Endothelial cell (in vitro differentiated cells): ENCODE measurements around the gene SERPINF2. TPM values are rescaled to one million over a fixed set of nuclear protein-coding genes. Genes with fewer than 3 reads are reported as not detected.
A peak's percentile ranks its signal among the peaks of the same experiment; 100 is the strongest.

Experiments
- DNase-seq: peaks from one replicate; pipeline ENCODE4 v3.0.0; 2021; ENCODE audit warnings: low spot score
- H3K27ac Mint-ChIP-seq: one replicate; pipeline ENCODE4 v1.8.0; 2021; ENCODE audit warnings: mixed read lengths, inconsistent platforms; ENCODE audit not compliant: unreplicated experiment
- H3K27me3 Mint-ChIP-seq: one replicate; pipeline ENCODE4 v1.8.0; 2021; ENCODE audit warnings: mild to moderate bottlenecking, moderate library complexity, mixed read lengths, inconsistent platforms; ENCODE audit not compliant: unreplicated experiment
- H3K36me3 Mint-ChIP-seq: one replicate; pipeline ENCODE4 v1.8.0; 2021; ENCODE audit warnings: mild to moderate bottlenecking, low read depth, mixed read lengths, inconsistent platforms; ENCODE audit not compliant: unreplicated experiment
- H3K4me1 Mint-ChIP-seq: one replicate; pipeline ENCODE4 v1.8.0; 2021; ENCODE audit warnings: mild to moderate bottlenecking, mixed read lengths, inconsistent platforms; ENCODE audit not compliant: unreplicated experiment
- H3K4me3 Mint-ChIP-seq: one replicate; pipeline ENCODE4 v1.8.0; 2021; ENCODE audit warnings: mild to moderate bottlenecking, mixed read lengths, inconsistent platforms; ENCODE audit not compliant: unreplicated experiment
- H3K9me3 Mint-ChIP-seq: one replicate; pipeline ENCODE4 v1.8.0; 2021; ENCODE audit warnings: mixed read lengths, inconsistent platforms; ENCODE audit not compliant: unreplicated experiment
- total RNA-seq: library from RNA; stranded (reverse); fragmentation: NEBNext Ultra II Directional; extraction: Animal tissue kit (Norgen Biotek cat#: 25700); gene quantifications from one replicate; pipeline ENCODE4 v1.2.1, GENCODE V29; 2021; ENCODE audit not compliant: unreplicated experiment
- TF ChIP-seq, protein P1 (sequence below): fragments of 200-600 bp; sonication (generic); IDR thresholded peaks from one replicate; pipeline ENCODE4 v1.5.0; 2021; ENCODE audit warnings: antibody characterized with exemption; ENCODE audit not compliant: unreplicated experiment

Gene SERPINF2
- total RNA-seq, 1 donor from 2014 or later, result 0.56 TPM

DNA sequence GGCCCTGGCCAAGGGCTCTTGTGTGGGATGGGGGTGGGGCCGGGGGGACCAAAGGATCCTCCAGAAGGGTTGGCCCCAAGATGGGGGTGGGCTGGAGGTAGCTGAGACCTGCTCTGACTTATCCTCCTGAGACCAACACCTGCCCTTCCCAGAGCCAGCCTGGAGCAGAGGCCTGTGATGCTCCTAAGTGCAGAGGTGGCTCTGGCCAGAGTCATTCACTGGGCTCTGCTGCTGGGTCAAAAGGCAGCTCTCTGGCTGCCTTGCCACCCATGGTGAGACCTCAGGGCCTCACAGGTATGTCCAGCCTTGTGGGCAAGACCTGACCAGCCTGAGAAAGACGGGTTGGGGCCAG, 393 bp downstream of the SERPINF2 start:
- H3K4me3 Mint-ChIP-seq, result no peak overlapping the region
- H3K4me1 Mint-ChIP-seq, result no peaks in the 10 kb centered on the region
- no peaks in the 10 kb centered on the region for H3K9me3 Mint-ChIP-seq
- no peak overlapping the region for H3K27ac Mint-ChIP-seq
- TF ChIP-seq, protein P1, sequence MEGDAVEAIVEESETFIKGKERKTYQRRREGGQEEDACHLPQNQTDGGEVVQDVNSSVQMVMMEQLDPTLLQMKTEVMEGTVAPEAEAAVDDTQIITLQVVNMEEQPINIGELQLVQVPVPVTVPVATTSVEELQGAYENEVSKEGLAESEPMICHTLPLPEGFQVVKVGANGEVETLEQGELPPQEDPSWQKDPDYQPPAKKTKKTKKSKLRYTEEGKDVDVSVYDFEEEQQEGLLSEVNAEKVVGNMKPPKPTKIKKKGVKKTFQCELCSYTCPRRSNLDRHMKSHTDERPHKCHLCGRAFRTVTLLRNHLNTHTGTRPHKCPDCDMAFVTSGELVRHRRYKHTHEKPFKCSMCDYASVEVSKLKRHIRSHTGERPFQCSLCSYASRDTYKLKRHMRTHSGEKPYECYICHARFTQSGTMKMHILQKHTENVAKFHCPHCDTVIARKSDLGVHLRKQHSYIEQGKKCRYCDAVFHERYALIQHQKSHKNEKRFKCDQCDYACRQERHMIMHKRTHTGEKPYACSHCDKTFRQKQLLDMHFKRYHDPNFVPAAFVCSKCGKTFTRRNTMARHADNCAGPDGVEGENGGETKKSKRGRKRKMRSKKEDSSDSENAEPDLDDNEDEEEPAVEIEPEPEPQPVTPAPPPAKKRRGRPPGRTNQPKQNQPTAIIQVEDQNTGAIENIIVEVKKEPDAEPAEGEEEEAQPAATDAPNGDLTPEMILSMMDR, result no peak
- H3K36me3 Mint-ChIP-seq, result peaks cover 2% of the 10 kb centered on the region
- H3K27me3 Mint-ChIP-seq, result peaks cover 9% of the 10 kb centered on the region
- DNase-seq, result no peak

DNA sequence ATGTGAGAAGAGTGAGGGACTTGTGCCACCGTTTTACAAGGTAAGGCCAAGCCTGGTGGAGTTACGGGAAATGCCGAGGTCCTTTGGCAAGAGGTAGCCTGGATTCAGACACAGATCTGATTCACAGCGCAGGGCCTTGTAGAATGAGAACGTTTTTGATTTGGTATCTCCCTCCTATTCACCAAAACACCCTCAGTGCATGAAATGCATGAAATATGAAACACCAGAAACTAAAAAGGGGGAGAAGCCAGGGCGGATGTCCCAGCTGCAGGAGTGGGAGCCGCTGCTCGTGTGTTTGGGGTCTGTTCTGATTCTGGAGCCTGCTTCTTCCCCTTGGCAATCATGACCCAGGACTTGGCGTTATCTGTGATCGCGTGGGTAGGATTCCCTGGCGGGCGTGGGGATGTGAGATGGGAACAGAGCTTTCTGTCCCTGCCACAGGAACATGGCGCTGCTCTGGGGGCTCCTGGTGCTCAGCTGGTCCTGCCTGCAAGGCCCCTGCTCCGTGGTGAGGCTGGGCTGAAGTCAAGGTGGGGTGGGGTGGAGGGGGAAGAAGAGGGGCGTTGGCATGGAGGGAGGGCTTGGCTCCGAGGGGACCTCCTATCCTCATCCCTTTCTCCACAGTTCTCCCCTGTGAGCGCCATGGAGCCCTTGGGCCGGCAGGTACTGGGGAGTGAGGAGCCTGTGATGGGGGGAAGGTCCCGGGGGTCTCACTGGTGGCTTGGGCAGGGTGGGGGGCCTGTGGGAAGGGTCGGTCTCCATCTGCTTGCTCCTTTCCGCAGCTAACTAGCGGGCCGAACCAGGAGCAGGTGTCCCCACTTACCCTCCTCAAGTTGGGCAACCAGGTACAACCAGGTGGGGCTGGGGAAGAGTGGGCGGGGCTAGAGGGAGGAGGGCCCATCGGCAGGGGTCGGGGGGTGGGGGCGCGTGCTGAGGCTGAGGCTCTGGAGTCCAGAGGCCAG, 2.2 kb downstream of the SERPINF2 start:
- no peak for DNase-seq
- no peaks in the 10 kb centered on the region for H3K9me3 Mint-ChIP-seq
- no peak overlapping the region for H3K27ac Mint-ChIP-seq
- TF ChIP-seq, protein P1, result no peak
- H3K4me1 Mint-ChIP-seq, result no peaks in the 10 kb centered on the region
- H3K4me3 Mint-ChIP-seq, result no peak overlapping the region
- H3K27me3 Mint-ChIP-seq, result peaks cover 8% of the 10 kb centered on the region
- H3K36me3 Mint-ChIP-seq, result no peaks in the 10 kb centered on the region

DNA sequence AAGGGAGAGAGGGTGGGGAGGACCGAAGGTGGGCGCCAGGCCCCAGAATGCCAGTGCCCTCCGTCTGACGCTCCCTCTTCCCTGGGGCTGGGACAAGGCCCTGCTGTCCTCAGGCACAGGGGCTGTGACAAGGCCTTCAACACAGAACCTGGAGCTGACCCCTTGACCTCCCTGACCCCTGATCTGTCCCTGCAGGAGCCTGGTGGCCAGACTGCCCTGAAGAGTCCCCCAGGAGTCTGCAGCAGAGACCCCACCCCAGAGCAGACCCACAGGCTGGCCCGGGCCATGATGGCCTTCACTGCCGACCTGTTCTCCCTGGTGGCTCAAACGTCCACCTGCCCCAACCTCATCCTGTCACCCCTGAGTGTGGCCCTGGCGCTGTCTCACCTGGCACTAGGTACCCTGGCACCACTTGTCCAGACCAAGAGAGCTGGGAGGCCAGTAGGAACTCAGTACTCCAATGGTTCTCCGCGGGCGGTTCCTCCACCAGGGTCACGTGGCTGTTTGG, 2.9 kb downstream of the SERPINF2 start:
- Mint-ChIP-seq H3K4me1 (no peaks in the 10 kb centered on the region), H3K27me3 (peaks cover 8% of the 10 kb centered on the region), H3K4me3 (no peak overlapping the region), H3K9me3 (no peaks in the 10 kb centered on the region), H3K36me3 (no peaks in the 10 kb centered on the region), H3K27ac (no peak overlapping the region)
- TF ChIP-seq, protein P1, result no peak
- no peak for DNase-seq

DNA sequence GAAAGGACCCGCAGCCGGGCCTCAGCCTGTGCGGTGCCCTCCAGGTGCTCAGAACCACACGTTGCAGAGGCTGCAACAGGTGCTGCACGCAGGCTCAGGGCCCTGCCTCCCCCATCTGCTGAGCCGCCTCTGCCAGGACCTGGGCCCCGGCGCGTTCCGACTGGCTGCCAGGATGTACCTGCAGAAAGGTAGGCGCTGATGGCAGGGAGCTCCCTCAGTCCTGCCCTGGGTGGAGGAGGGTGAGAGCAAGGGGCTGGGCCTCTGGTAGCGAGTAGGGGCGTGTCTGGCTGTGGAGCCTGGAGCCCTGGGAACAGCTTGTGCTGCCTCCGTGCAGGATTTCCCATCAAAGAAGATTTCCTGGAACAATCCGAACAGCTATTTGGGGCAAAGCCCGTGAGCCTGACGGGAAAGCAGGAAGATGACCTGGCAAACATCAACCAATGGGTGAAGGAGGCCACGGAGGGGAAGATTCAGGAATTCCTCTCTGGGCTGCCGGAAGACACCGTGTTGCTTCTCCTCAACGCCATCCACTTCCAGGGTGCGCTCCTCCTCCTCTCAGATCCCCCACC, 4.4 kb downstream of the SERPINF2 start:
- Mint-ChIP-seq H3K36me3 (no peaks in the 10 kb centered on the region), H3K9me3 (no peaks in the 10 kb centered on the region), H3K4me3 (no peak overlapping the region), H3K27me3 (peaks cover 8% of the 10 kb centered on the region), H3K4me1 (peaks cover 3% of the 10 kb centered on the region), H3K27ac (peak overlapping the region; percentile 57)
- DNase-seq, result peak; percentile 45
- TF ChIP-seq, protein P1, result no peak

- Mint-ChIP-seq H3K4me1 (peaks cover 10% of the 10 kb centered on the region), H3K27me3 (peaks cover 8% of the 10 kb centered on the region), H3K27ac (no peak overlapping the region), H3K9me3 (no peaks in the 10 kb centered on the region), H3K4me3 (no peak overlapping the region), H3K36me3 (no peaks in the 10 kb centered on the region)
- DNase-seq, result no peak
- TF ChIP-seq, protein P1, result no peak
These were observed 8.0 kb downstream of the SERPINF2 start for GRCh38 chr17:1750628-1751027.
